Ovary (tissue), 3 donors: ENCODE measurements around the gene POLL.

Experiments
- CTCF ChIP-seq, 3 donors: fragments of 450-650 bp in 2 of 3; fragments of 200-600 bp in 1 of 3; IDR thresholded peaks; one replicate each; pipeline versions ENCODE4 v1.5.1 to v1.8.0; 2016 to 2022; ENCODE audit warnings: antibody characterized with exemption in 3 of 3, mild to moderate bottlenecking in 1 of 3
- EP300 ChIP-seq: sonication (generic); formaldehyde crosslinking; IDR thresholded peaks from one replicate; pipeline ENCODE4 v1.6.1; 2017; ENCODE audit warnings: antibody characterized with exemption
- POLR2A ChIP-seq: fragments of 450-650 bp; IDR thresholded peaks from one replicate; pipeline ENCODE4 v1.6.1; 2017; ENCODE audit warnings: antibody characterized with exemption, mild to moderate bottlenecking, moderate library complexity
- donor health status: DM: no; HTN: no; CAD: no.

- TF ChIP-seq CTCF (IDR thresholded peaks at IDR 0.05) = no peak
- no peak for TF ChIP-seq POLR2A
- no peak for TF ChIP-seq EP300
These were observed 25.1 kb downstream of the POLL start for GRCh38 chr10:101563007-101563406.
